ENCODE measurements around the gene RAD1. TPM values are rescaled to one million over a fixed set of nuclear protein-coding genes. Genes with fewer than 3 reads are reported as not detected.
A peak's percentile ranks its signal among the peaks of the same experiment; 100 is the strongest.

The RAD1 gene
- total RNA-seq, 1 experiment from 2014 or later: 38.1 TPM

- DNase-seq (ENCODE audit: extremely low read depth, low read depth): no peak
Measured at GRCh38 chr5:34918025-34918424, 2.7 kb upstream of the RAD1 start.

DNA sequence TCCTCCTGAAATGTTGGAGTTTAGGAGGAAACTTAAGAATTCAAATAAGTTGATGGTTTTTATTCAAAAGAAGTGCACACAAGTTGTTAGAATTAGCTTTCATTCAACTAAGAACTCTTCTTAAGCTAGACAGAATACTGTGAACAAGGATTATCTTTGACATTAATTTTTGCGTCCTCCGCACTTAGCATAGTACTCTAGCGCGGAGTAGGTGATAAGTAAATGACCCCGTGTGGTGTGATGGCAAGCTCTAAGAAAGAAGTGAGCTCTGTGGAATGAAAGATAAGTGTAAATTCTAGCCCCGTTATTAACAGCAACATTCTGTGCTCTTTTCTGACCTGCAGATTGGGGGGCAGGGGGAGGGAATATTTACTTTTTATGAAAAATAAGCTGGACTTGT is 1.2 kb upstream of the RAD1 start:
- DNase-seq (ENCODE audit: extremely low read depth, low read depth): no peak

GRCh38 chr5:34915856-34916192 is 520 bp upstream of the RAD1 start:
- DNase-seq (ENCODE audit: extremely low read depth, low read depth): no peak

- DNase-seq (ENCODE audit: extremely low read depth, low read depth): peak; percentile 12
Measured at GRCh38 chr5:34914671-34915138, 599 bp downstream of the RAD1 start.

DNA sequence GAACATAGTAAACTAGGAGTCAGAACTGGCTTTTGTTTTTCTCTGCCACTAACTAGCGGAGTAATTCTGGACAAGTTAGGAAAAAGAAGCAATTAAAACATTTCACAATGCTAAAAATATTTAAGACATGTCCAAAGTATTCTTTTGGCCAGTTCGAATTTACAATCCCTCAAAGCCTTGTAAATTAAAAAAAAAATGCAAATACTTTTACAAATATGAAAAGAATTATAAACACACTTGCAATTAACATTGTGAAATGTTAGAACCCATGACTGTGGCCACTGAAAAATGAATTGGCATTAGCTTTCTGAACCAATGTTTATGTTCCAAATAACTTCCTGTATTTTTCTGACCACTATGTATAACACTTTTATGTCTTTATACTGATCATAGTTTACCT is 2.2 kb downstream of the RAD1 start:
- DNase-seq (ENCODE audit: extremely low read depth, low read depth): no peak

- DNase-seq (ENCODE audit: extremely low read depth, low read depth): peak; percentile 11
Measured at GRCh38 chr5:34905564-34905963, 9.7 kb downstream of the RAD1 start.

- no peak for DNase-seq (ENCODE audit: extremely low read depth, low read depth)
Measured at GRCh38 chr5:34903260-34903659, 12.0 kb downstream of the RAD1 start.

DNA sequence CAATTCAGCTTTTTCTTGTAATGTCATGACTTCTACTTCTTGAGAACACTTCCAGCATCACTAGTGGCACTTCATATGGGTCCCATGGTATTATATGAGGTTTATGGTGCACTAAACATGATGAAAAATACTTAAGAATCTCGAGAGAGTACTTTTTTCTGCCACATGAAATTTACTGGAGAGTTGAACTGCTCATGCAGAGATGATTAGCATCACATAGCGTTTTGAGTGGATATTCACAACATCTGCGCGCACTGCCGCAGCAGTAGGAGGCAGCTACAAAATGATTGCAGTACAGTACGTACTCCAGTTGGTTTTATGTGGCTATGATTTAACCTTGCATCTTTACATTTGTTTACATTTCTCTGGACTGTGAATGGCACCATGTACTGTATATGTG is 14.7 kb downstream of the RAD1 start:
- no peak for DNase-seq (ENCODE audit: extremely low read depth, low read depth)

DNA sequence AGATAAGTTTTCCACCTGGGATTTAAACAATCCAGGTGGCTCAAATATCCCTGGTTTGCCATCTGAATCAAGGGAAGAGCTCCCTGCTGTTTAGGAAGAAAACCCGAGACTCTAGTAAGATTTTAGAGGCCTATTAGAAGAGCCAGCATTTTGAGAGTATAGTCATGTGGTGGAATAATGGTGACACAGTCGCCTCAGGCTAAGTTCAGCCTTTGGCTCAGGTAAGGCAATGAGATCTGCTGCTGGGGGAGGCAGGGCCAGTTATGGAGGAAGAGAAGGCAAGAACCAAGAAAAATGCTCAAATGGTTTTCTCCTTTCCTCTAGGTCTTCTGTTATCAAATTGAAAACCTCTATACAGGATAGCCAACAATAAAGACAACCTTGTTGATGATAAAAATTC is 16.2 kb downstream of the RAD1 start:
- no peak for DNase-seq (ENCODE audit: extremely low read depth, low read depth)

- peak; percentile 59 for DNase-seq (ENCODE audit: extremely low read depth, low read depth)
Measured at GRCh38 chr5:34898258-34898895, 16.9 kb downstream of the RAD1 start.

GRCh38 chr5:34897646-34898045 is 17.7 kb downstream of the RAD1 start:
- DNase-seq (ENCODE audit: extremely low read depth, low read depth): no peak

DNA sequence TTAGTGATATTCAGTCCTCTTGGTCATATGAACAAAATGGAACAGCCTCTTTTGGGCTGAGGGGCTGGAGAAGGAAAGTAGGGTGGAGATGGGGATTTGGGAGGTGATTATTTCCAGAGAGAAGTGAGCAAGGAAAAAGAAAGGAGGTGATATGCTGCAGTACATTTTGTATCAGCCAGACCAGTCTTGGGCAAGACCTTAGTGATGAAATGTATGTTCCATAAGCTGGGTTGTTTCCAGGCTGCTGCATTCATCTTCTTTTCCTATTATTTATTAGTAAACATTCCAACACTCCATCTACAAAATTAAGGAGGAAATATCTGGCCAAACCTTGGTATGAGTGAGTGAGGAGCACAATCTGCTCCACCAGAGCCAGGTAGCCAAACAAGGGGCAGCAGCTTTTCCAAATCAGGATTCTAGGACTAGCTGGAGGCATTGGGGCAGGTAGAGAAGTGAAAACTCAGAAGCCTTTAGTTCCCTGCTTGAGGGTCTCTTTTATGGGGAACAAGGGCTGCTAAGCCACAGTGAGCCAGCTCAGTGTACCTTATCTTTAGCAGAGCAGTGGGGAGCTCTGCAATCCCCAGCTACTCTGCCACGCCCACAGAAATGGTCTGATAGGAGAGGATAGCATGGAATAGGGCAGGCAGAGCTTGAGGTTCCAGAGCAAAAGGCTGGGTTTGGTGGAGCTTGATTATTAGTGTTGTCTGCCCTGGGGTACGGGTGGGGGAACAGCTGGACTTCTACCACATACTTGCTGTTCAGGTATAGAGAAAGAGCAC is 19.5 kb downstream of the RAD1 start:
- DNase-seq (ENCODE audit: extremely low read depth, low read depth): no peak

- no peak for DNase-seq (ENCODE audit: extremely low read depth, low read depth)
Measured at GRCh38 chr5:34894716-34895115, 20.6 kb downstream of the RAD1 start.

DNA sequence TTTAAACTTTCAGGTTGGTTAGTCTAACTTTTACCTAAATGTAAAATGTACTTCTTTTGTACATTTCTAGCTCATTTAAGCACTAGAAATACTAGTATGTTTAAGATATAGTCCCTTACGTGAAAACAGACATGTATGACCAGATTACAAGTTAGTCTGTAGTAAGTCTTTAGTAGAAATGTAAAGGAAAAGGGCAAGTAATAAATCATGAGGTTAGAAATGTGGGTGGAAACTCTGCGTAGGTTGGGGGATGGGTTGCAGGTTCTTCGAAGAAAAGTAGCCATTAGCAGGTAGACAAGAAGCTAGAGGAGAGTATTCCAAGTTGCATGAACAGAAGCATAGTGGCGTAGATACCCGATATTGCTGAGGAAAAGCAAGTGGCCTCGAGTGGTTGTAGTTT is 22.9 kb downstream of the RAD1 start:
- DNase-seq (ENCODE audit: extremely low read depth, low read depth): no peak

- DNase-seq (ENCODE audit: extremely low read depth, low read depth): no peak
Measured at GRCh38 chr5:34891981-34892380, 23.3 kb downstream of the RAD1 start.

DNA sequence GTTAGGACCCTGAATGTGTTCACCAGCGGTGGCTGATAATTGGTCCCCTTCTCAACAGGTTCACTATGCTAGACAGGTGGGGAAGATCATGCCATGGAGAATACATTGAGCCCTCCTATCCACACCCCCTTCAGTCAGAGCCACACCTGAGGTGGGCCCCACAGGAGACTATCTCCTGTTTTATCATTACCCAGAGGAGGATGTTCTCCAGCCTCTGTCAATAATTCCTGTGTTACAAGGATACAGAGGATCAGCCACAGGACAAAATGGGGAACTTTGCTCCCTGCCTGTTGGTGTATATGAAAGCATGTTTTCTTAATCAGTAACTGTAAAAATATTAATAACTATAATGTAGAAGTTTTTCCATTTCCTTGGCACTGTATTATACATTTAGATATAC is 25.9 kb downstream of the RAD1 start:
- DNase-seq (ENCODE audit: extremely low read depth, low read depth): no peak

DNA sequence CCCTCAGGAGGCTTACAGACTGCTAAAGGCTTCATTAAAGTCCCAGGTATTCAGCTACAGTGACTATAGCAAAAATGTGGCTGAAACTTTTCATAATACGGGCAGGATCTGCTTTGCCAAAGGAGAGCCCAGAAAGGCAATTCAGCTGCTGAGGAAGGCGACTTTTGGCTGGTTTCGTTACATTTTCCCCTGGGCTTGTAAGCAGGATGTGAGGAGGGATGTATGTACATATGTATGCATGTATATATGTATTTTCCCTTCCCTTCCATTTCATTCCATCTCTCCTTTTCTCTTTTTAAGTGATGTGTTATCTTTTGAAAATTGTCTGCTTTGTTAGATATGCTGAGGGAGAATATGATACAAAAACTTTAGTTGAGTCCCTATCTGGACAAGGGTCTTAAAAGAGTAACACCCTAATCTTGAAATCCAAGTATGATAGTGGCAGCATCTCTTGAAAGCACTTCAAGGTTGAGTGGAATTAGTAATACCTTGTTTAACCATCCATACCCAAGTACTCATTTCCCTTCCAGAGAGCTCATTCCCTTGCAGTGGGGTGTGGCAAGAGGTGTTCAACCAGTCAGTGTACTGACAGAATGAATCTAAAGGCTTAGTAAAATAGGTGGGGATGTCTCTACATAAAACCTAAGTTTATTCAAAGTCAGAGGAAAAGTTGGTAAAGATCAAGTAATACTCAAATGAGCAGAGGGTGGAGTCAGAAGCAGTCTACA is 28.7 kb downstream of the RAD1 start:
- DNase-seq (ENCODE audit: extremely low read depth, low read depth): no peak

DNA sequence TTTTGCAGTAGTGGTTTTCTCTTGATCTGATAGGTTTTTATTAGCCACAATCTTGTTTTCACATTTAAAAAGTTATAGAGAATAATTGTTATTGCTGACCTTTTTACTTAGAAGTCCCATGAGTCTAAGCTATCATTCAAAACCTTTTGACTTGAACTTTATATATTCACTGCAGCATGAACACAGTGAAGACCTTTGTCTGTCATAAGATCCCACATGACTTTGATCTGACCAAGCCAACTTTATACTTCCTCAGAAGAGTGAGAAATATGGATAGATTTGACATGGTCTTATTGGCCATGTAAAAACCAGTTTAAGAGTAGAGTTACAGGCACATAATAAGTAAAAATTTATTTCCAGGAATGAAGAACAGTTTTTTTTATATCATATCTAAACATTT is 34.1 kb downstream of the RAD1 start:
- no peak for DNase-seq (ENCODE audit: extremely low read depth, low read depth)

DNA sequence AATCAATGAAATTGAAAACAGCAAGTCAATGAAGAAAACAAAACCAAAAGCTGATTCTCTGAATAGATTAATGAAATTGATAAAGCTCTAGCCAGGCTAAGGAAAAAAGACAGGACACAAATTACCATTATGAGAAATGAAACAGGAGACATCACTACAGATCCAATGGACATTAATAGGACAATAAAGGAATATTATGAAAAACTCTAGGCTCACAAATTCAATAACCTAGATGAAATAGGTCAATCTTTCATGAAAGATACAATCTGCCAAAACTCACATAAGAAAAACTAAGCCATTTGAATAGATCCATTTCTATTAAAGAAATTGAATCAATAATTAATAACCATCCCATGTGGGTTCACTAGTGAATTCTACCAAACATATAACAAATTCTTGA is 39.0 kb downstream of the RAD1 start:
- no peak for DNase-seq (ENCODE audit: extremely low read depth, low read depth)

DNA sequence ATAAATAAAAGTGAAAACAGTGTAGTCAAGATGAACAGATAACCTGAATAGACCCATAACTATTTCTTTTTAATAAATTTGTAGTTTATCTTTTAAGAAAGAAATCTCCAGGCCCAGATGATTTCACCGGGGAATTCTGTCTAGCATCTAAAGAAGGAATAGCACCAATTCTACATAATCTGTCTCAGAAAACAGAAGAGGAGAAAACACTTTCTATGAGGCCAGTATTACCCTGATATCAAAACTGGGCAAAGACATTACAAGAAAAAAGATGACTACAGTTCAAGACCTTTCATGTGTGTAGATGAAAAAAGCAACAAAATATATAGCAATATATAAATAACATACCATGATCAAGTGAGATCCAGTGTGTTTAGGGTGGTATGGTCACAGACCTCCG is 44.9 kb downstream of the RAD1 start:
- DNase-seq (ENCODE audit: extremely low read depth, low read depth): no peak

- no peak for DNase-seq (ENCODE audit: extremely low read depth, low read depth)
Measured at GRCh38 chr5:34869256-34869655, 46.0 kb downstream of the RAD1 start.

GRCh38 chr5:34868791-34869190 is 46.5 kb downstream of the RAD1 start:
- DNase-seq (ENCODE audit: extremely low read depth, low read depth): no peak

Measured in NCI-H460 (cell line).